ENCODE data around the gene PRKG1.

- TF ChIP-seq, protein P1, sequence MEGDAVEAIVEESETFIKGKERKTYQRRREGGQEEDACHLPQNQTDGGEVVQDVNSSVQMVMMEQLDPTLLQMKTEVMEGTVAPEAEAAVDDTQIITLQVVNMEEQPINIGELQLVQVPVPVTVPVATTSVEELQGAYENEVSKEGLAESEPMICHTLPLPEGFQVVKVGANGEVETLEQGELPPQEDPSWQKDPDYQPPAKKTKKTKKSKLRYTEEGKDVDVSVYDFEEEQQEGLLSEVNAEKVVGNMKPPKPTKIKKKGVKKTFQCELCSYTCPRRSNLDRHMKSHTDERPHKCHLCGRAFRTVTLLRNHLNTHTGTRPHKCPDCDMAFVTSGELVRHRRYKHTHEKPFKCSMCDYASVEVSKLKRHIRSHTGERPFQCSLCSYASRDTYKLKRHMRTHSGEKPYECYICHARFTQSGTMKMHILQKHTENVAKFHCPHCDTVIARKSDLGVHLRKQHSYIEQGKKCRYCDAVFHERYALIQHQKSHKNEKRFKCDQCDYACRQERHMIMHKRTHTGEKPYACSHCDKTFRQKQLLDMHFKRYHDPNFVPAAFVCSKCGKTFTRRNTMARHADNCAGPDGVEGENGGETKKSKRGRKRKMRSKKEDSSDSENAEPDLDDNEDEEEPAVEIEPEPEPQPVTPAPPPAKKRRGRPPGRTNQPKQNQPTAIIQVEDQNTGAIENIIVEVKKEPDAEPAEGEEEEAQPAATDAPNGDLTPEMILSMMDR (IDR thresholded peaks at IDR 0.05): no peak
- TF ChIP-seq POLR2AphosphoS5 (IDR thresholded peaks at IDR 0.05) (no peak), POLR2A (IDR thresholded peaks at IDR 0.05; ENCODE audit: low read depth) (no peak)
Observed at GRCh38 chr10:51961401-51961800, 887.1 kb downstream of the PRKG1 start.

All from esophagus muscularis mucosa (tissue), 3 donors.